ENCODE data around the gene HTR3D.
"Not testable (repeated sequence)": the region's sequence is repeated elsewhere in the genome, so short reads cannot be mapped to it uniquely, and the experiment has no call there.

HTR3D gene

GRCh38 chr3:184068344-184068743 lies 36.8 kb downstream of the HTR3D start:
- DNase-seq (ENCODE audit: low read depth), result no peak

GRCh38 chr3:184071142-184071541 lies 39.6 kb downstream of the HTR3D start:
- DNase-seq (ENCODE audit: low read depth), result not testable (repeated sequence)

- no peak for DNase-seq (ENCODE audit: low read depth)
These were observed 42.1 kb downstream of the HTR3D start for GRCh38 chr3:184073621-184074020.

- DNase-seq (ENCODE audit: low read depth), result no peak
These were observed 44.4 kb downstream of the HTR3D start for GRCh38 chr3:184075901-184076300.

GRCh38 chr3:184077881-184078280 lies 46.3 kb downstream of the HTR3D start:
- DNase-seq (ENCODE audit: low read depth), result no peak

- DNase-seq (ENCODE audit: low read depth), result no peak
These were observed 47.3 kb downstream of the HTR3D start for GRCh38 chr3:184078851-184079250.

- no peak for DNase-seq (ENCODE audit: low read depth)
These were observed 49.7 kb downstream of the HTR3D start for GRCh38 chr3:184081116-184081830.

- no peak for DNase-seq (ENCODE audit: low read depth)
These were observed 50.5 kb downstream of the HTR3D start for GRCh38 chr3:184082034-184082433.

GRCh38 chr3:184082465-184082864 lies 50.9 kb downstream of the HTR3D start:
- no peak for DNase-seq (ENCODE audit: low read depth)

- DNase-seq (ENCODE audit: low read depth), result no peak
These were observed 53.9 kb downstream of the HTR3D start for GRCh38 chr3:184085389-184085852.
